Subcutaneous adipose tissue (tissue), 4 donors: ENCODE measurements around the gene ASXL2. TPM values are rescaled to one million over a fixed set of nuclear protein-coding genes. Genes with fewer than 3 reads are reported as not detected.

Experiments used
- total RNA-seq, 4 donors: library from RNA; depleted of rRNA; stranded (reverse); fragments of >200 nt; gene quantifications; one replicate each; pipeline ENCODE4 v1.1.0, GENCODE V29; 2016
- TF ChIP-seq, protein P1 (sequence below): fragments of 450-650 bp; IDR thresholded peaks from one replicate; pipeline ENCODE4 v1.5.1; 2016; ENCODE audit warnings: low read depth, mild to moderate bottlenecking, control low read depth, antibody characterized with exemption, moderate library complexity

Gene ASXL2
- total RNA-seq, 4 donors from 2014 or later: 17.0 to 23.5 (median 18.9) TPM

- TF ChIP-seq, protein P1, sequence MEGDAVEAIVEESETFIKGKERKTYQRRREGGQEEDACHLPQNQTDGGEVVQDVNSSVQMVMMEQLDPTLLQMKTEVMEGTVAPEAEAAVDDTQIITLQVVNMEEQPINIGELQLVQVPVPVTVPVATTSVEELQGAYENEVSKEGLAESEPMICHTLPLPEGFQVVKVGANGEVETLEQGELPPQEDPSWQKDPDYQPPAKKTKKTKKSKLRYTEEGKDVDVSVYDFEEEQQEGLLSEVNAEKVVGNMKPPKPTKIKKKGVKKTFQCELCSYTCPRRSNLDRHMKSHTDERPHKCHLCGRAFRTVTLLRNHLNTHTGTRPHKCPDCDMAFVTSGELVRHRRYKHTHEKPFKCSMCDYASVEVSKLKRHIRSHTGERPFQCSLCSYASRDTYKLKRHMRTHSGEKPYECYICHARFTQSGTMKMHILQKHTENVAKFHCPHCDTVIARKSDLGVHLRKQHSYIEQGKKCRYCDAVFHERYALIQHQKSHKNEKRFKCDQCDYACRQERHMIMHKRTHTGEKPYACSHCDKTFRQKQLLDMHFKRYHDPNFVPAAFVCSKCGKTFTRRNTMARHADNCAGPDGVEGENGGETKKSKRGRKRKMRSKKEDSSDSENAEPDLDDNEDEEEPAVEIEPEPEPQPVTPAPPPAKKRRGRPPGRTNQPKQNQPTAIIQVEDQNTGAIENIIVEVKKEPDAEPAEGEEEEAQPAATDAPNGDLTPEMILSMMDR: no peak
These were observed 55.8 kb downstream of the ASXL2 start for GRCh38 chr2:25822190-25823117.

DNA sequence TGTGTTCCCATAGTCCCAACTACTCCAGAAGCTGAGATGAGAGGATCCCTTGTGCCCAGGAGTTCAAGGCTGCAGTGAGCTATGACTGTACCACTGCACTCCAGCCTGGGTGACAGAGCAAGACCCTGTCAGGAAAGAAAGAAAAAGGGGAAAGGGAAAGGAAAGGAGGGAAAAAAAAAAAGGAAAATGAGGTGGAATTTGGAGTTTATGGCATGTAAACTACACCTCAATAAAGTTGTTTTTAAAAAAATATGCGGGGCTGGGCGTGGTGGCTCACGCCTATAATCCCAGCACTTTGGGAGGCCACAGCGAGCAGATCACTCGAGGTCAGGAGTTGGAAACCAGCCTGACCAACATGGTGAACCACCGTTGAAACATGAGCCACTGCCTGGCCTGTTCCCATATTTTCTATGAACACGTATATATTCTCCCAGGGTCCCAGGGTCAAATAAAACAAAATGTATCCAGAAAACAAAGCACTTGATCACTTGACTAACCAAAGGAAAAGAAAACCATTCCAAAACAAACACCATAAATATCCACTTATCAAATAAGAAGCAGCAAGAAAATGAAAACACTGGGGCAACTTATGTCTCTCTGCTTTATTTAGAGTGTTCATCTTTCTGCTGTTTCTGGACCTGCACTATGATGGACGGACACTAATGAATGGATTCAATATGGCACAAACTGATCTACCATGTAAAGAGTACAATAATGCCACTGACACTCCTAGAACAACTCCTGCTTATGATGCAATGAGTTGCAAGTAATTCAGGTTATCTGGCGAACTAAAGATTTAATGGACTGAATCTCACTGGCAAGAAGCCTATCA lies 56.8 kb downstream of the ASXL2 start:
- TF ChIP-seq, protein P1: no peak

- TF ChIP-seq, protein P1: no peak
These were observed 58.7 kb downstream of the ASXL2 start for GRCh38 chr2:25819597-25820039.

DNA sequence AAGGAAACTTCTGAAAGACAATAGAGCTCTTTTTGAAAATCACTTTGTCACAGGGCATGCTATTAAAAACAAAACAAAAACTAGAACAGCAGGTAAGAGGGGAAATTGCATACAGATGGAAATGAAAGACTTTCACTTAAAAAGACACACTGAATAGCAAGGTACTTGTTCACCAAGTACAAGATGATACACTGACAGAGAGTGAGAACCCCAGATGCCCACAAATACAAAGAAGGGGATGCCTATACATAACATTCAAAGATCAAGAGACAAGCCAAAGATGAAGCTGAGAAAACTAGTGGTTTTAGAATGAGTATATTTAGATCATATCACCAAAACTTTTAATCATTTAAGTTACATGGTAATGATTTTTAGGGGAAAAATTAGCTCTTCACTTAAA lies 60.7 kb downstream of the ASXL2 start:
- TF ChIP-seq, protein P1: no peak

DNA sequence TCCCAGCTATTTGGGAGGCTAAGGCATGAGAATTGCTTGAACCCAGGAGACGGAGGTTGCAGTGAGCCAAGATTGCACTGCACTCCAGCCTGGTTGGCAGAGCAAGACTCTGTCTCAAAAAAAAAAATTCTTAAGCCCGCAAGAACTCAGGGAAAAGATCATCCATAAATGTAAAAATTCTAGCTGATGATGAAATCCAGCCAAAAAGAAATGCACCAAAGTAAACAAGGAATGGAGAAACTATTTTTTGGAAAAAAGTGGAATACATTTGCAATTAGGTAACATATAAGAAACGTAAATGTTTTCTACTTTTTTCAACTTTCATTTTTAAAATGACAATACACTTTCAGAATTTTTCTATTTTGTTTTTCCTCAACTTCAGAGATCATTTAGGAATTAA lies 61.3 kb downstream of the ASXL2 start:
- TF ChIP-seq, protein P1: no peak

DNA sequence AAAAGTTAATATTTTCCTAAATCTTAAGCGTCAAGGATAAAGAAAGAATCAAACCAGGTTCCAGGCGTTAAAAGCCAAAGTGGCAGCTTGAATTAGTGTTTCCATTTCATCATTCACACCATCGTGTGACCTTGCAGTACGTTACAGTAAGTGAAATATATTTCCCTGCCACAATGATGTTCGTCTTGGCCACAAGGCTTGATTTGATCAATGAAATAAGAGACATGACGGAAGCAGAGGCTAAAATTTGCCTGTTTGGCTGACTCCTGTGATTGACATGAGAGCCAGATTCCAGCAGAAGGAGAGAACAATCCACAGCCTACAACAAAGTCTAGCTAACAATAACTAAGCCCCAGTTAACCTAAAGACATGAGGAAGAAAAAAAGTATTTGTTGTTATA lies 62.0 kb downstream of the ASXL2 start:
- TF ChIP-seq, protein P1: no peak

- TF ChIP-seq, protein P1: no peak
These were observed 63.6 kb downstream of the ASXL2 start for GRCh38 chr2:25814681-25815080.
